Natural killer cell (primary cell): ENCODE measurements around the gene TSSK2. TPM values are rescaled to one million over a fixed set of nuclear protein-coding genes. Genes with fewer than 3 reads are reported as not detected.

Experiments used
- ATAC-seq, 3 donors: fragments of 150-1000 bp in 2 of 3; fragments of 200-7000 bp in 1 of 3; cut with Tn5 transposase; 1 replicate in 1 of 3; 2 replicates in 2 of 3; pipeline ENCODE4 v1.10.0; 2021; ENCODE audit warnings: mild to moderate bottlenecking in 2 of 3, moderate library complexity in 2 of 3
- DNase-seq, 2 donors: peaks; one replicate each; pipeline versions ENCODE4 v3.0.0 to v3.0.0-alpha.2; 2013 to 2021; ENCODE audit warnings: mixed read lengths in 1 of 2
- H3K27ac ChIP-seq: one replicate; pipeline ENCODE4 v1.5.1; 2013; ENCODE audit warnings: mild to moderate bottlenecking, low read length
- H3K27me3 ChIP-seq: one replicate; pipeline ENCODE4 v1.6.1; 2013; ENCODE audit warnings: low read length; ENCODE audit not compliant: control insufficient read depth, insufficient read depth
- H3K36me3 ChIP-seq: one replicate; pipeline ENCODE4 v1.6.1; 2013; ENCODE audit warnings: low read length; ENCODE audit not compliant: control insufficient read depth, insufficient read depth
- H3K4me1 ChIP-seq: one replicate; pipeline ENCODE4 v1.6.1; 2013; ENCODE audit warnings: low read length; ENCODE audit not compliant: control insufficient read depth, insufficient read depth
- H3K4me3 ChIP-seq: one replicate; pipeline ENCODE4 v1.5.1; 2013; ENCODE audit warnings: low read length
- H3K9me3 ChIP-seq: one replicate; pipeline ENCODE4 v1.6.1; 2013; ENCODE audit warnings: low read length; ENCODE audit not compliant: control insufficient read depth, insufficient read depth
- H3K27ac Mint-ChIP-seq, 2 donors: one replicate each; pipeline ENCODE4 v1.8.0; 2022; ENCODE audit warnings: mild to moderate bottlenecking in 2 of 2, mixed read lengths in 2 of 2, moderate library complexity in 1 of 2
- H3K27me3 Mint-ChIP-seq, 2 donors: one replicate each; pipeline ENCODE4 v1.8.0; 2022; ENCODE audit warnings: low read depth in 2 of 2, mixed read lengths in 2 of 2
- H3K36me3 Mint-ChIP-seq: one replicate; pipeline ENCODE4 v1.8.0; 2022; ENCODE audit warnings: mixed read lengths
- H3K4me1 Mint-ChIP-seq, 2 donors: one replicate each; pipeline ENCODE4 v1.8.0; 2022; ENCODE audit warnings: mixed read lengths in 2 of 2
- H3K4me3 Mint-ChIP-seq: one replicate; pipeline ENCODE4 v1.8.0; 2022; ENCODE audit warnings: mild to moderate bottlenecking, moderate library complexity, mixed read lengths
- H3K9me3 Mint-ChIP-seq, 2 donors: one replicate each; pipeline ENCODE4 v1.8.0; 2022; ENCODE audit warnings: mixed read lengths in 2 of 2
- WGBS: methylation state at CpG from one replicate; pipeline ENCODE4 v1.1.7; 2013; ENCODE audit warnings: missing lambda C conversion rate; ENCODE audit not compliant: insufficient coverage; 5-methylcytosine and 5-hydroxymethylcytosine counted together
- intact Hi-C: fragments of 100-400 bp; cut with micrococcal nuclease; formaldehyde crosslinking; loops from one replicate; pipeline ENCODE4 v1.14.2; 2022
- total RNA-seq, 4 donors: library from RNA; stranded (reverse); fragments of 120-200 nt in 1 of 4; gene quantifications; one replicate each; pipeline versions ENCODE4 v1.2.3 to v1.2.4, GENCODE V29; 2013 to 2022
- TF ChIP-seq, protein P1 (sequence below): fragments of 200-600 bp; IDR thresholded peaks from one replicate; pipeline ENCODE4 v1.8.0; 2022; ENCODE audit warnings: antibody characterized with exemption

The TSSK2 gene
- total RNA-seq, 3 donors from 2014 or later (not counting 1 experiment from before 2014, with no cell fraction given): not detected

- ATAC-seq (no peak), DNase-seq (no peak)
- H3K27ac Mint-ChIP-seq: peak overlapping the region; percentile 71 to 73
- H3K27me3 Mint-ChIP-seq: no peaks in the 10 kb centered on the region
- intact Hi-C loops: no loop called here
- Histone ChIP-seq H3K36me3 (no peaks in the 10 kb centered on the region), H3K4me1 (peaks cover 58% of the 10 kb centered on the region), H3K4me3 (no peak overlapping the region), H3K27ac (no peak overlapping the region), H3K9me3 (no peaks in the 10 kb centered on the region), H3K27me3 (no peaks in the 10 kb centered on the region)
- H3K4me1 Mint-ChIP-seq: peaks cover 61 to 62% of the 10 kb centered on the region in 2 donors
- H3K9me3 Mint-ChIP-seq: no peaks in the 10 kb centered on the region
- no peak overlapping the region for H3K4me3 Mint-ChIP-seq
- WGBS: 97% methylated on average over 4 of the region's 4 CpGs
- no peaks in the 10 kb centered on the region for H3K36me3 Mint-ChIP-seq
- TF ChIP-seq, protein P1, sequence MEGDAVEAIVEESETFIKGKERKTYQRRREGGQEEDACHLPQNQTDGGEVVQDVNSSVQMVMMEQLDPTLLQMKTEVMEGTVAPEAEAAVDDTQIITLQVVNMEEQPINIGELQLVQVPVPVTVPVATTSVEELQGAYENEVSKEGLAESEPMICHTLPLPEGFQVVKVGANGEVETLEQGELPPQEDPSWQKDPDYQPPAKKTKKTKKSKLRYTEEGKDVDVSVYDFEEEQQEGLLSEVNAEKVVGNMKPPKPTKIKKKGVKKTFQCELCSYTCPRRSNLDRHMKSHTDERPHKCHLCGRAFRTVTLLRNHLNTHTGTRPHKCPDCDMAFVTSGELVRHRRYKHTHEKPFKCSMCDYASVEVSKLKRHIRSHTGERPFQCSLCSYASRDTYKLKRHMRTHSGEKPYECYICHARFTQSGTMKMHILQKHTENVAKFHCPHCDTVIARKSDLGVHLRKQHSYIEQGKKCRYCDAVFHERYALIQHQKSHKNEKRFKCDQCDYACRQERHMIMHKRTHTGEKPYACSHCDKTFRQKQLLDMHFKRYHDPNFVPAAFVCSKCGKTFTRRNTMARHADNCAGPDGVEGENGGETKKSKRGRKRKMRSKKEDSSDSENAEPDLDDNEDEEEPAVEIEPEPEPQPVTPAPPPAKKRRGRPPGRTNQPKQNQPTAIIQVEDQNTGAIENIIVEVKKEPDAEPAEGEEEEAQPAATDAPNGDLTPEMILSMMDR: no peak
These were observed 16.0 kb upstream of the TSSK2 start for GRCh38 chr22:19114984-19115552.

DNA sequence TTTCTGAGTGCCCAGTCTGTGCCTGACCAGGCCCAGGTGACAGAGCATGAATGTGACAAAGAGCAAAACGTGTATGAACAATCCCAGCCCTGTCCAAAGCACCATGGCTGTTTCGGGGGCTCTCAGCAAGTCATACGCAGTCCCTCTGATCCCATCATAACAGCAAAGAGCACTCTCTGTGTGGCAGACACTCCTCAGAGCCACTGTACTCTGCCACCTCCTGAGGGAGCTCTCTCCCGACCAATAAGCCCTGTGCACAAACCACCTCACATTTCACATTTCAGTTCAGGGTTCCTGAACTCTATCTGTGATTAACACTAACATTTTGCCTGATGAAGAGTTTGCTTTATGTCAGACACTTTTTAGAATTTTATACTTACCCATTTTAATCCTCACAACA, 15.5 kb upstream of the TSSK2 start:
- Histone ChIP-seq H3K27ac (no peak overlapping the region), H3K9me3 (no peaks in the 10 kb centered on the region), H3K4me3 (no peak overlapping the region), H3K36me3 (no peaks in the 10 kb centered on the region), H3K27me3 (no peaks in the 10 kb centered on the region), H3K4me1 (peaks cover 61% of the 10 kb centered on the region)
- Mint-ChIP-seq H3K36me3 (no peaks in the 10 kb centered on the region), H3K4me1 (peaks cover 62 to 64% of the 10 kb centered on the region in 2 donors), H3K27me3 (no peaks in the 10 kb centered on the region), H3K4me3 (no peak overlapping the region), H3K27ac (peak overlapping the region; percentile 71 to 73), H3K9me3 (no peaks in the 10 kb centered on the region)
- TF ChIP-seq, protein P1: no peak
- no peak for DNase-seq
- intact Hi-C loops: no loop called here
- peak in 2 of 3 donors; percentile 44 to 64 for ATAC-seq
- WGBS: 79% methylated on average over 4 of the region's 4 CpGs

DNA sequence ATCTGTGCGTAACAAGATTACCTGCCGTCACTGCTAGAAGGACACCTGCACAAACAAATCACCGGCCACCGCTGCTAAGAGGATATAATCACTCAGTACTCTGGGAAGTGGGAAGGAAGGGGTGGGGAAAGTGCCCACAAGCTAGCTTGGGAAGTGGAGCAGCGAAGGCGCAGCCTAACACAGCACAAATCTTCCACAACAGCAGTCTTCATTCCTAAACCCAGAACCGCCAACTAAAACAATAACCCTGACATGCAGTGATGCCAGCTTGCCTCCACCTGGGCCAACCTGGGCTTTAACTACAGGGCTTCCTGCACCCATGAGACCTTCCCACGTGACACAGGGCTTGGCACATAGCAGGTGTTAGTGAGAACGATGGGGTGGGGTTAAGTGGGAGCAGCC, 14.0 kb upstream of the TSSK2 start:
- Histone ChIP-seq H3K27ac (no peak overlapping the region), H3K36me3 (no peaks in the 10 kb centered on the region), H3K4me1 (peaks cover 64% of the 10 kb centered on the region), H3K9me3 (no peaks in the 10 kb centered on the region), H3K27me3 (no peaks in the 10 kb centered on the region), H3K4me3 (no peak overlapping the region)
- Mint-ChIP-seq H3K9me3 (no peaks in the 10 kb centered on the region), H3K27ac (no peak overlapping the region), H3K36me3 (no peaks in the 10 kb centered on the region), H3K4me1 (peaks cover 62 to 65% of the 10 kb centered on the region in 2 donors), H3K27me3 (no peaks in the 10 kb centered on the region), H3K4me3 (no peak overlapping the region)
- intact Hi-C loops: no loop called here
- TF ChIP-seq, protein P1: no peak
- DNase-seq (no peak), ATAC-seq (no peak)
- WGBS: 82% methylated on average over 9 of the region's 9 CpGs

DNA sequence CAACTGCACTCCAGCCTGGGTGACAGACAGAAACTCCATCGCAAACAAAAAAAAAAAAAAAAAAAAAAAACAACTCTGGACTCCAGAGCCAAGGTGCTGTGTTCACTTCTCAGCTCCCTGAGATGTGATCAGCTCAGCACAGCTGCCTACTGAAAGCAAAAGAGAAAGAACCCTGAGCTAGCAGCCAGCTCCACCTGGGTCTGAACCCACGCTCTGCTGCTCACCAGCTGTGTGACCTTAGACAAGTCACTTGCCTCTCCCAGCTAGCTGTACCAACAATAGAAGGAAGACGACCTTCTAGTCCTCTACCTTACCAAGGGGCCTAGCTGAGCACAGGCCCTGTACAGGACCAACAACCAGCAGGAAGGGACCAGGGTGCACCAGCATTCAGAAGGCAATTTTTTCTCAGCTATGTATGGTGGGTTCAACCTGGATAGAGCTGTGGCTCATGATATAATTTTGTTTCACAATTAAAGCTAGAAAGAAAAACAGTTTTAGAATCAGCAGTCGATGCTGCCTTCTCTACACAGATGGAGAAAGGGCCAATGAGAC, 12.7 kb upstream of the TSSK2 start:
- Mint-ChIP-seq H3K9me3 (no peaks in the 10 kb centered on the region), H3K27ac (peak overlapping the region in 1 of 2 donors; percentile 63), H3K4me3 (peak overlapping the region; percentile 21), H3K36me3 (no peaks in the 10 kb centered on the region), H3K27me3 (no peaks in the 10 kb centered on the region), H3K4me1 (peaks cover 65 to 71% of the 10 kb centered on the region in 2 donors)
- H3K4me3 ChIP-seq: no peak overlapping the region
- no peak overlapping the region for H3K27ac ChIP-seq
- intact Hi-C loops: no loop called here
- no peaks in the 10 kb centered on the region for H3K9me3 ChIP-seq
- H3K4me1 ChIP-seq: peaks cover 71% of the 10 kb centered on the region
- TF ChIP-seq, protein P1: no peak
- H3K36me3 ChIP-seq: no peaks in the 10 kb centered on the region
- ATAC-seq (no peak), DNase-seq (peak in 1 of 2 donors; percentile 27)
- WGBS: 78% methylated on average over 4 of the region's 4 CpGs
- H3K27me3 ChIP-seq: no peaks in the 10 kb centered on the region
